ENCODE data around the gene DHRSX. TPM values are rescaled to one million over a fixed set of nuclear protein-coding genes. Genes with fewer than 3 reads are reported as not detected.

DHRSX gene
- total and polyA plus RNA-seq, 2 donors (not counting 1 experiment from before 2014, with no cell fraction given), result 18.8 to 39.0 TPM

GRCh38 chrX:2317527-2318055 lies 183.2 kb downstream of the DHRSX start:
- Histone ChIP-seq H3K4me1 (ENCODE audit: control insufficient read depth in 2 of 2, insufficient read depth in 2 of 2, low read length in 2 of 2) (peaks cover 13 to 35% of the 10 kb centered on the region in 2 donors), H3K4me3 (ENCODE audit: control extremely low read depth in 1 of 5, extremely low read depth in 1 of 5, insufficient read depth in 1 of 5, low read depth in 2 of 5, low read length in 4 of 5) (no peak overlapping the region), H2AFZ (ENCODE audit: insufficient read depth, low read depth, low read length, poor library complexity, severe bottlenecking) (no peak overlapping the region), H3K27ac (ENCODE audit: low read length in 2 of 2) (no peak overlapping the region), H3K9ac (ENCODE audit: low read length) (no peak overlapping the region), H3K27me3 (replicated peaks in 1 of 4; ENCODE audit: control extremely low read depth in 1 of 4, control insufficient read depth in 3 of 4, insufficient read depth in 4 of 4, low read length in 3 of 4) (no peaks in the 10 kb centered on the region), H3K36me3 (replicated peaks in 1 of 2; ENCODE audit: control extremely low read depth in 1 of 2, control insufficient read depth in 1 of 2, extremely low read depth in 1 of 2, insufficient read depth in 2 of 2, low read length in 1 of 2) (no peaks in the 10 kb centered on the region), H3K4me2 (replicated peaks; ENCODE audit: low read depth, low read length, poor library complexity, severe bottlenecking) (no peak overlapping the region), H3K79me2 (ENCODE audit: control insufficient read depth, insufficient read depth, low read length) (peaks cover 3% of the 10 kb centered on the region), H4K20me1 (ENCODE audit: control insufficient read depth, insufficient read depth, low read length, poor library complexity, severe bottlenecking) (no peaks in the 10 kb centered on the region), H3K9me3 (ENCODE audit: control extremely low read depth in 1 of 3, control insufficient read depth in 2 of 3, insufficient read depth in 1 of 3, low read length in 2 of 3) (peaks cover 0 to 16% (median 0%) of the 10 kb centered on the region in 3 donors)
- Mint-ChIP-seq H3K9me3 (ENCODE audit: insufficient read depth) (no peaks in the 10 kb centered on the region), H3K4me1 (peaks cover 29% of the 10 kb centered on the region), H3K27ac (peak overlapping the region; percentile 28), H3K4me3 (no peak overlapping the region), H3K27me3 (no peaks in the 10 kb centered on the region)
- no peak for DNase-seq
- ChIA-PET POLR2A (no interaction called here), CTCF (no interaction called here)
- intact Hi-C loops (cut with micrococcal nuclease), result no loop called here
- WGBS (ENCODE audit: insufficient coverage), result 98% methylated on average over 4 of the region's 8 CpGs
- TF ChIP-seq CTCF (IDR thresholded peaks at IDR 0.05) (no peak), EZH2 (IDR thresholded peaks at IDR 0.05; ENCODE audit: borderline replicate concordance, insufficient read depth, low read depth, low read length, poor library complexity, severe bottlenecking) (no peak)
- ATAC-seq (ENCODE audit: low read depth), result no peak

GRCh38 chrX:2316534-2316933 lies 184.2 kb downstream of the DHRSX start:
- no peaks in the 10 kb centered on the region for H4K20me1 ChIP-seq (ENCODE audit: control insufficient read depth, insufficient read depth, low read length, poor library complexity, severe bottlenecking)
- Mint-ChIP-seq H3K4me1 (peaks cover 23% of the 10 kb centered on the region), H3K27me3 (no peaks in the 10 kb centered on the region), H3K27ac (no peak overlapping the region), H3K4me3 (no peak overlapping the region), H3K9me3 (ENCODE audit: insufficient read depth) (no peaks in the 10 kb centered on the region)
- no peaks in the 10 kb centered on the region for H3K36me3 ChIP-seq (replicated peaks in 1 of 2; ENCODE audit: control extremely low read depth in 1 of 2, control insufficient read depth in 1 of 2, extremely low read depth in 1 of 2, insufficient read depth in 2 of 2, low read length in 1 of 2)
- peaks cover 0 to 14% (median 0%) of the 10 kb centered on the region in 3 donors for H3K9me3 ChIP-seq (ENCODE audit: control extremely low read depth in 1 of 3, control insufficient read depth in 2 of 3, insufficient read depth in 1 of 3, low read length in 2 of 3)
- H3K9ac ChIP-seq (ENCODE audit: low read length), result no peak overlapping the region
- ATAC-seq (ENCODE audit: low read depth), result no peak
- TF ChIP-seq EZH2 (IDR thresholded peaks at IDR 0.05; ENCODE audit: borderline replicate concordance, insufficient read depth, low read depth, low read length, poor library complexity, severe bottlenecking), result no peak
- no peak for TF ChIP-seq CTCF (IDR thresholded peaks at IDR 0.05)
- H3K79me2 ChIP-seq (ENCODE audit: control insufficient read depth, insufficient read depth, low read length), result peaks cover 3% of the 10 kb centered on the region
- ChIA-PET CTCF (no interaction called here), POLR2A (no interaction called here)
- 100% methylated on average over 1 of the region's 4 CpGs for WGBS (ENCODE audit: insufficient coverage)
- no peak overlapping the region for H3K4me3 ChIP-seq (ENCODE audit: control extremely low read depth in 1 of 5, extremely low read depth in 1 of 5, insufficient read depth in 1 of 5, low read depth in 2 of 5, low read length in 4 of 5)
- H2AFZ ChIP-seq (ENCODE audit: insufficient read depth, low read depth, low read length, poor library complexity, severe bottlenecking), result no peak overlapping the region
- H3K27ac ChIP-seq (ENCODE audit: low read length in 2 of 2), result no peak overlapping the region
- intact Hi-C loops (cut with micrococcal nuclease), result no loop called here
- peaks cover 6 to 25% of the 10 kb centered on the region in 2 donors for H3K4me1 ChIP-seq (ENCODE audit: control insufficient read depth in 2 of 2, insufficient read depth in 2 of 2, low read length in 2 of 2)
- no peak for DNase-seq
- no peak overlapping the region for H3K4me2 ChIP-seq (replicated peaks; ENCODE audit: low read depth, low read length, poor library complexity, severe bottlenecking)
- no peaks in the 10 kb centered on the region for H3K27me3 ChIP-seq (replicated peaks in 1 of 4; ENCODE audit: control extremely low read depth in 1 of 4, control insufficient read depth in 3 of 4, insufficient read depth in 4 of 4, low read length in 3 of 4)
